ENCODE results near the gene CDH9. TPM values are rescaled to one million over a fixed set of nuclear protein-coding genes. Genes with fewer than 3 reads are reported as not detected.

The CDH9 gene
- total RNA-seq, 1 donor from 2014 or later: not detected

DNA sequence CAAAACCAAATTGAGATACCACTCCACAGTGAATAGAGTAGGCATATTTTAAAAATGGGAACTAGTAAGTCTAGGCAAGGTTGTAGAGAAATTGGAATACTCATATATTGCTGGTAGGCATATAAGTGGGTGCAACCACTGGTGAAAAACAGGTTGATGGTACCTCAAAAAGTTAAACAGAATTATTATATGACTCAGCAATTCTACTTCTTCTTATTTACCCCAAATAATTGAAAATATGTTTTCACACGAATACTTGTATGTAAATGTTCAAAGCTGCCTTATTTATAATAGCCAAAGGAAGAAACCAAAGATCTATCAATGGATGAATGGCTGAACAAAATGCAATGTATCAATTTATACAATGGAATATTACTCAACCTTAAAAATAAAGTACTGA is 79.1 kb downstream of the CDH9 start:
- TF ChIP-seq, protein P1, sequence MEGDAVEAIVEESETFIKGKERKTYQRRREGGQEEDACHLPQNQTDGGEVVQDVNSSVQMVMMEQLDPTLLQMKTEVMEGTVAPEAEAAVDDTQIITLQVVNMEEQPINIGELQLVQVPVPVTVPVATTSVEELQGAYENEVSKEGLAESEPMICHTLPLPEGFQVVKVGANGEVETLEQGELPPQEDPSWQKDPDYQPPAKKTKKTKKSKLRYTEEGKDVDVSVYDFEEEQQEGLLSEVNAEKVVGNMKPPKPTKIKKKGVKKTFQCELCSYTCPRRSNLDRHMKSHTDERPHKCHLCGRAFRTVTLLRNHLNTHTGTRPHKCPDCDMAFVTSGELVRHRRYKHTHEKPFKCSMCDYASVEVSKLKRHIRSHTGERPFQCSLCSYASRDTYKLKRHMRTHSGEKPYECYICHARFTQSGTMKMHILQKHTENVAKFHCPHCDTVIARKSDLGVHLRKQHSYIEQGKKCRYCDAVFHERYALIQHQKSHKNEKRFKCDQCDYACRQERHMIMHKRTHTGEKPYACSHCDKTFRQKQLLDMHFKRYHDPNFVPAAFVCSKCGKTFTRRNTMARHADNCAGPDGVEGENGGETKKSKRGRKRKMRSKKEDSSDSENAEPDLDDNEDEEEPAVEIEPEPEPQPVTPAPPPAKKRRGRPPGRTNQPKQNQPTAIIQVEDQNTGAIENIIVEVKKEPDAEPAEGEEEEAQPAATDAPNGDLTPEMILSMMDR (IDR thresholded peaks at IDR 0.05): no peak
- Mint-ChIP-seq H3K4me1 (ENCODE audit: low read depth) (no peaks in the 10 kb centered on the region), H3K36me3 (ENCODE audit: low read depth) (no peaks in the 10 kb centered on the region)

GRCh38 chr5:26955161-26955560 is 83.2 kb downstream of the CDH9 start:
- no peak overlapping the region for H3K27ac Mint-ChIP-seq (ENCODE audit: unreplicated experiment)
- H3K9me3 Mint-ChIP-seq (ENCODE audit: low read depth): peaks cover 7% of the 10 kb centered on the region
- TF ChIP-seq, protein P1 (IDR thresholded peaks at IDR 0.05): no peak
- no peaks in the 10 kb centered on the region for H3K27me3 Mint-ChIP-seq (ENCODE audit: low read depth)
- H3K36me3 Mint-ChIP-seq (ENCODE audit: low read depth): no peaks in the 10 kb centered on the region
- no peaks in the 10 kb centered on the region for H3K4me1 Mint-ChIP-seq (ENCODE audit: low read depth)
- H3K4me3 Mint-ChIP-seq (ENCODE audit: unreplicated experiment): no peak overlapping the region
- no peak for DNase-seq (ENCODE audit: low spot score)

More for the DNA sequence above, 79.1 kb downstream of the CDH9 start:
- Mint-ChIP-seq H3K4me3 (ENCODE audit: unreplicated experiment) (no peak overlapping the region), H3K27me3 (ENCODE audit: low read depth) (no peaks in the 10 kb centered on the region), H3K27ac (ENCODE audit: unreplicated experiment) (no peak overlapping the region), H3K9me3 (ENCODE audit: low read depth) (peaks cover 7% of the 10 kb centered on the region)
- no peak for DNase-seq (ENCODE audit: low spot score)

- H3K4me1 Mint-ChIP-seq (ENCODE audit: low read depth): no peaks in the 10 kb centered on the region
- H3K4me3 Mint-ChIP-seq (ENCODE audit: unreplicated experiment): no peak overlapping the region
- H3K36me3 Mint-ChIP-seq (ENCODE audit: low read depth): no peaks in the 10 kb centered on the region
- TF ChIP-seq, protein P1 (IDR thresholded peaks at IDR 0.05): no peak
- no peaks in the 10 kb centered on the region for H3K27me3 Mint-ChIP-seq (ENCODE audit: low read depth)
- no peak for DNase-seq (ENCODE audit: low spot score)
- H3K9me3 Mint-ChIP-seq (ENCODE audit: low read depth): peaks cover 3% of the 10 kb centered on the region
- no peak overlapping the region for H3K27ac Mint-ChIP-seq (ENCODE audit: unreplicated experiment)
Measured at GRCh38 chr5:26948921-26949320, 89.5 kb downstream of the CDH9 start.

GRCh38 chr5:26945901-26946300 is 92.5 kb downstream of the CDH9 start:
- no peaks in the 10 kb centered on the region for H3K4me1 Mint-ChIP-seq (ENCODE audit: low read depth)
- no peak overlapping the region for H3K4me3 Mint-ChIP-seq (ENCODE audit: unreplicated experiment)
- no peak for DNase-seq (ENCODE audit: low spot score)
- no peak overlapping the region for H3K27ac Mint-ChIP-seq (ENCODE audit: unreplicated experiment)
- H3K27me3 Mint-ChIP-seq (ENCODE audit: low read depth): no peaks in the 10 kb centered on the region
- TF ChIP-seq, protein P1 (IDR thresholded peaks at IDR 0.05): no peak
- no peaks in the 10 kb centered on the region for H3K36me3 Mint-ChIP-seq (ENCODE audit: low read depth)
- H3K9me3 Mint-ChIP-seq (ENCODE audit: low read depth): peaks cover 3% of the 10 kb centered on the region

- DNase-seq (ENCODE audit: low spot score): no peak
- Mint-ChIP-seq H3K9me3 (ENCODE audit: low read depth) (no peaks in the 10 kb centered on the region), H3K4me1 (ENCODE audit: low read depth) (no peaks in the 10 kb centered on the region), H3K36me3 (ENCODE audit: low read depth) (no peaks in the 10 kb centered on the region), H3K27me3 (ENCODE audit: low read depth) (peaks cover 2% of the 10 kb centered on the region), H3K4me3 (ENCODE audit: unreplicated experiment) (no peak overlapping the region), H3K27ac (ENCODE audit: unreplicated experiment) (no peak overlapping the region)
- TF ChIP-seq, protein P1 (IDR thresholded peaks at IDR 0.05): no peak
Measured at GRCh38 chr5:26942481-26942880, 95.9 kb downstream of the CDH9 start.
